Measurements from ENCODE around the gene DYNLT2. TPM values are rescaled to one million over a fixed set of nuclear protein-coding genes. Genes with fewer than 3 reads are reported as not detected.

Gene DYNLT2
- total RNA-seq, 4 donors from 2014 or later = 3.3 to 7.5 (median 4.4) TPM

GRCh38 chr6:169692516-169692915 is 58.9 kb downstream of the DYNLT2 start:
- intact Hi-C loops (cut with DNase I; ENCODE audit: low total_unique reads) (no loop called here), in situ Hi-C loops (cut with MboI; ENCODE audit: low pct_ligation_motif_present in 1 of 4, low pct_unique_long_range_greater_than_20kb in 1 of 4, low sequenced_read_pairs in 3 of 4) (no loop called here)
- no peaks in the 10 kb centered on the region for H3K4me1 ChIP-seq
- TF ChIP-seq POLR2A (IDR thresholded peaks at IDR 0.05) (no peak), POLR2AphosphoS5 (IDR thresholded peaks at IDR 0.05) (no peak), EP300 (IDR thresholded peaks at IDR 0.05; ENCODE audit: low read depth) (no peak)
- TF ChIP-seq, protein P1, sequence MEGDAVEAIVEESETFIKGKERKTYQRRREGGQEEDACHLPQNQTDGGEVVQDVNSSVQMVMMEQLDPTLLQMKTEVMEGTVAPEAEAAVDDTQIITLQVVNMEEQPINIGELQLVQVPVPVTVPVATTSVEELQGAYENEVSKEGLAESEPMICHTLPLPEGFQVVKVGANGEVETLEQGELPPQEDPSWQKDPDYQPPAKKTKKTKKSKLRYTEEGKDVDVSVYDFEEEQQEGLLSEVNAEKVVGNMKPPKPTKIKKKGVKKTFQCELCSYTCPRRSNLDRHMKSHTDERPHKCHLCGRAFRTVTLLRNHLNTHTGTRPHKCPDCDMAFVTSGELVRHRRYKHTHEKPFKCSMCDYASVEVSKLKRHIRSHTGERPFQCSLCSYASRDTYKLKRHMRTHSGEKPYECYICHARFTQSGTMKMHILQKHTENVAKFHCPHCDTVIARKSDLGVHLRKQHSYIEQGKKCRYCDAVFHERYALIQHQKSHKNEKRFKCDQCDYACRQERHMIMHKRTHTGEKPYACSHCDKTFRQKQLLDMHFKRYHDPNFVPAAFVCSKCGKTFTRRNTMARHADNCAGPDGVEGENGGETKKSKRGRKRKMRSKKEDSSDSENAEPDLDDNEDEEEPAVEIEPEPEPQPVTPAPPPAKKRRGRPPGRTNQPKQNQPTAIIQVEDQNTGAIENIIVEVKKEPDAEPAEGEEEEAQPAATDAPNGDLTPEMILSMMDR (IDR thresholded peaks at IDR 0.05) = no peak
- no peak overlapping the region for H3K4me3 ChIP-seq
- H3K36me3 ChIP-seq = peaks cover 0 to 11% (median under 1%) of the 10 kb centered on the region in 4 donors
- no peaks in the 10 kb centered on the region for H3K9me3 ChIP-seq
- 95% methylated on average over 3 of the region's 3 CpGs; no CpG with 5 or more reads in 1 of the 2 donors for WGBS, 2 donors (ENCODE audit: low coverage in 1 of 2)
- no peak for DNase-seq
- H3K27me3 ChIP-seq = no peaks in the 10 kb centered on the region
- no peak overlapping the region for H3K27ac ChIP-seq

- peaks cover 0 to 23% (median 5%) of the 10 kb centered on the region in 4 donors for H3K36me3 ChIP-seq
- intact Hi-C loops (cut with DNase I; ENCODE audit: low total_unique reads) (no loop called here), in situ Hi-C loops (cut with MboI; ENCODE audit: low pct_ligation_motif_present in 1 of 4, low pct_unique_long_range_greater_than_20kb in 1 of 4, low sequenced_read_pairs in 3 of 4) (no loop called here)
- H3K4me1 ChIP-seq = no peaks in the 10 kb centered on the region
- no peaks in the 10 kb centered on the region for H3K27me3 ChIP-seq
- TF ChIP-seq POLR2A (IDR thresholded peaks at IDR 0.05) = no peak
- no peak for TF ChIP-seq POLR2AphosphoS5 (IDR thresholded peaks at IDR 0.05)
- TF ChIP-seq, protein P1 (IDR thresholded peaks at IDR 0.05) = no peak
- no peak for TF ChIP-seq EP300 (IDR thresholded peaks at IDR 0.05; ENCODE audit: low read depth)
- peaks cover 5 to 9% of the 10 kb centered on the region in 2 donors for H3K9me3 ChIP-seq
- 97 to 100% methylated on average over 2 of the region's 2 CpGs for WGBS, 2 donors (ENCODE audit: low coverage in 1 of 2)
- H3K4me3 ChIP-seq = no peak overlapping the region
- no peak overlapping the region for H3K27ac ChIP-seq
- no peak for DNase-seq
Measured at GRCh38 chr6:169691260-169691659, 60.1 kb downstream of the DYNLT2 start.

Other genes starting within 250 kb of the DYNLT2 start
- gene WDR27, start 49.5 kb downstream of the DYNLT2 start, total RNA-seq = 10 to 100 TPM; 44.9 to 75.0 (median 57.0) TPM
- 10 to 100 TPM; 20.5 to 45.2 (median 40.5) TPM for gene C6orf120, start 49.4 kb downstream of the DYNLT2 start, total RNA-seq
- 10 to 100 TPM; 21.3 to 49.9 (median 25.3) TPM for gene PHF10, start 27.1 kb downstream of the DYNLT2 start, total RNA-seq
- 10 to 100 TPM; 15.7 to 29.5 (median 20.8) TPM for gene ERMARD, start 50 bp upstream of the DYNLT2 start, total RNA-seq